CD8-positive, alpha-beta memory T cell (primary cell): Measurements from ENCODE around the gene OR8S1. TPM values are rescaled to one million over a fixed set of nuclear protein-coding genes. Genes with fewer than 3 reads are reported as not detected.
A peak's percentile ranks its signal among the peaks of the same experiment; 100 is the strongest.
"Not testable (repeated sequence)": the region's sequence is repeated elsewhere in the genome, so short reads cannot be mapped to it uniquely, and the experiment has no call there.

Source experiments
- CTCF ChIA-PET: fragments of 350-600 bp; sonication (Branson Sonifier 250); formaldehyde crosslinking; loops from one replicate; lab custom pipeline; 2021; ENCODE audit warnings: antibody characterized with exemption; lab: Charles Lee
- POLR2A ChIA-PET: fragments of 350-600 bp; sonication (Branson Sonifier 250); formaldehyde crosslinking; loops from one replicate; lab custom pipeline; 2021; ENCODE audit warnings: antibody characterized with exemption; lab: Charles Lee
- DNase-seq, 5 donors: peaks; one replicate each; pipeline versions ENCODE4 v3.0.0 to v3.0.0-alpha.2; 2020 to 2022; ENCODE audit warnings: mixed read lengths in 1 of 5
- H3K27ac ChIP-seq: one replicate; pipeline ENCODE4 v1.7.0; 2013; ENCODE audit warnings: low read depth, mild to moderate bottlenecking, low read length, moderate library complexity
- H3K27me3 ChIP-seq: 2 replicates; pipeline ENCODE4 v1.7.0; 2013; ENCODE audit warnings: low read length, mild to moderate bottlenecking; ENCODE audit not compliant: insufficient read depth, poor library complexity, severe bottlenecking
- H3K36me3 ChIP-seq: 2 replicates; pipeline ENCODE4 v1.7.0; 2013; ENCODE audit warnings: mild to moderate bottlenecking, low read length, moderate library complexity; ENCODE audit not compliant: insufficient read depth
- H3K4me1 ChIP-seq: 2 replicates; pipeline ENCODE4 v1.7.0; 2013; ENCODE audit warnings: mild to moderate bottlenecking, low read length, moderate library complexity; ENCODE audit not compliant: insufficient read depth
- H3K4me3 ChIP-seq: 2 replicates; pipeline ENCODE4 v1.7.0; 2013; ENCODE audit warnings: mild to moderate bottlenecking, low read length
- H3K9me3 ChIP-seq: 2 replicates; pipeline ENCODE4 v1.7.0; 2013; ENCODE audit warnings: mild to moderate bottlenecking, low read length
- H3K27ac Mint-ChIP-seq, 8 donors: one replicate each; pipeline ENCODE4 v1.8.0; 2020 to 2021; ENCODE audit warnings: mixed read lengths in 8 of 8, mild to moderate bottlenecking in 6 of 8, inconsistent platforms in 3 of 8, moderate library complexity in 3 of 8
- H3K27me3 Mint-ChIP-seq, 2 donors: one replicate each; pipeline ENCODE4 v1.8.0; 2020 to 2021; ENCODE audit warnings: mixed read lengths in 2 of 2, mild to moderate bottlenecking in 1 of 2, moderate library complexity in 1 of 2
- H3K36me3 Mint-ChIP-seq, 3 donors: one replicate each; pipeline ENCODE4 v1.8.0; 2020 to 2021; ENCODE audit warnings: mixed read lengths in 3 of 3, inconsistent platforms in 1 of 3, mild to moderate bottlenecking in 1 of 3
- H3K4me1 Mint-ChIP-seq, 3 donors: one replicate each; pipeline ENCODE4 v1.8.0; 2020 to 2021; ENCODE audit warnings: mixed read lengths in 3 of 3, inconsistent platforms in 1 of 3, mild to moderate bottlenecking in 1 of 3
- H3K4me3 Mint-ChIP-seq, 7 donors: one replicate each; pipeline ENCODE4 v1.8.0; 2020 to 2021; ENCODE audit warnings: mixed read lengths in 7 of 7, mild to moderate bottlenecking in 6 of 7, moderate library complexity in 4 of 7, inconsistent platforms in 2 of 7
- H3K9me3 Mint-ChIP-seq, 5 donors: one replicate each; pipeline ENCODE4 v1.8.0; 2020 to 2022; ENCODE audit warnings: mixed read lengths in 5 of 5, mild to moderate bottlenecking in 3 of 5, moderate library complexity in 2 of 5, inconsistent platforms in 1 of 5
- polyA plus RNA-seq: library from polyadenylated mRNA; unstranded; fragments of 300-500 nt; fragmentation: Illumina TruSeq; gene quantifications from one replicate; pipeline ENCODE4 v1.2.3, GENCODE V29; 2021
- total RNA-seq, 2 experiments: library from RNA; stranded (reverse); gene quantifications; one replicate each; pipeline ENCODE4 v1.2.3, GENCODE V29; 2021

The OR8S1 gene
- total RNA-seq (not detected), polyA plus RNA-seq (not detected)

- no peaks in the 10 kb centered on the region for H3K9me3 Mint-ChIP-seq
- peak within 1 kb of the TSS in 1 of 8 donors; percentile 12 for H3K27ac Mint-ChIP-seq
- no peaks in the 10 kb centered on the region for H3K4me1 Mint-ChIP-seq
- H3K36me3 Mint-ChIP-seq, result no peaks in the 10 kb centered on the region
- CTCF ChIA-PET, result no interaction called here
- H3K4me1 ChIP-seq, result no peaks in the 10 kb centered on the region
- H3K27me3 ChIP-seq, result no peaks in the 10 kb centered on the region
- POLR2A ChIA-PET, result no interaction called here
- H3K27me3 Mint-ChIP-seq, result peaks cover 1 to 28% of the 10 kb centered on the region in 2 donors
- no peak for DNase-seq
- H3K27ac ChIP-seq, result no peak within 1 kb of the TSS
- no peaks in the 10 kb centered on the region for H3K9me3 ChIP-seq
- H3K4me3 ChIP-seq, result no peak within 1 kb of the TSS
- no peaks in the 10 kb centered on the region for H3K36me3 ChIP-seq
- H3K4me3 Mint-ChIP-seq, result no peak within 1 kb of the TSS
Observed at GRCh38 chr12:48525332-48525731, at the start of gene OR8S1. Gene OR8S1 (plus strand): TSS chr12:48525632. CDS start chr12:48525632, 0 bp downstream.

- H3K9me3 Mint-ChIP-seq, result peaks cover 0 to 12% (median 4%) of the 10 kb centered on the region in 5 donors
- H3K27me3 ChIP-seq, result no peaks in the 10 kb centered on the region
- no peak within 1 kb of the TSS for H3K4me3 ChIP-seq
- DNase-seq, result no peak
- peaks cover 16 to 35% of the 10 kb centered on the region in 2 donors for H3K27me3 Mint-ChIP-seq
- H3K4me3 Mint-ChIP-seq, result no peak within 1 kb of the TSS
- H3K36me3 Mint-ChIP-seq, result peaks cover 0 to 3% (median 0%) of the 10 kb centered on the region in 3 donors
- ChIA-PET POLR2A (no interaction called here), CTCF (no interaction called here)
- H3K27ac Mint-ChIP-seq, result peak within 1 kb of the TSS in 1 of 8 donors; percentile 34
- no peaks in the 10 kb centered on the region for H3K36me3 ChIP-seq
- H3K4me1 Mint-ChIP-seq, result no peaks in the 10 kb centered on the region
- H3K4me1 ChIP-seq, result no peaks in the 10 kb centered on the region
- no peaks in the 10 kb centered on the region for H3K9me3 ChIP-seq
- H3K27ac ChIP-seq, result no peak within 1 kb of the TSS
Observed at GRCh38 chr12:48482198-48482597, 43.2 kb upstream of the OR8S1 start, which contains the start of gene C12orf54. Gene C12orf54 (plus strand): TSS chr12:48482498. CDS start chr12:48483297, 799 bp downstream.

- Mint-ChIP-seq H3K4me3 (no peak overlapping the region), H3K9me3 (peaks cover 0 to 9% (median 4%) of the 10 kb centered on the region in 5 donors), H3K27me3 (peaks cover 16 to 35% of the 10 kb centered on the region in 2 donors), H3K4me1 (no peaks in the 10 kb centered on the region), H3K27ac (no peak overlapping the region), H3K36me3 (no peaks in the 10 kb centered on the region)
- no peaks in the 10 kb centered on the region for H3K4me1 ChIP-seq
- CTCF ChIA-PET, result no interaction called here
- no peaks in the 10 kb centered on the region for H3K27me3 ChIP-seq
- no peaks in the 10 kb centered on the region for H3K9me3 ChIP-seq
- no peak overlapping the region for H3K27ac ChIP-seq
- DNase-seq, result no peak
- no peak overlapping the region for H3K4me3 ChIP-seq
- POLR2A ChIA-PET, result no interaction called here
- H3K36me3 ChIP-seq, result no peaks in the 10 kb centered on the region
Observed at GRCh38 chr12:48482930-48483329, 42.5 kb upstream of the OR8S1 start.

GRCh38 chr12:48486261-48486660 lies 39.2 kb upstream of the OR8S1 start:
- Mint-ChIP-seq H3K36me3 (no peaks in the 10 kb centered on the region), H3K4me3 (no peak overlapping the region), H3K27ac (no peak overlapping the region), H3K4me1 (no peaks in the 10 kb centered on the region), H3K27me3 (peaks cover 19 to 36% of the 10 kb centered on the region in 2 donors), H3K9me3 (no peaks in the 10 kb centered on the region)
- DNase-seq, result no peak
- H3K9me3 ChIP-seq, result no peaks in the 10 kb centered on the region
- ChIA-PET CTCF (no interaction called here), POLR2A (no interaction called here)
- no peaks in the 10 kb centered on the region for H3K4me1 ChIP-seq
- no peaks in the 10 kb centered on the region for H3K27me3 ChIP-seq
- H3K36me3 ChIP-seq, result no peaks in the 10 kb centered on the region
- no peak overlapping the region for H3K4me3 ChIP-seq
- H3K27ac ChIP-seq, result no peak overlapping the region

- peaks cover 19 to 35% of the 10 kb centered on the region in 2 donors for H3K27me3 Mint-ChIP-seq
- Histone ChIP-seq H3K36me3 (no peaks in the 10 kb centered on the region), H3K4me1 (no peaks in the 10 kb centered on the region), H3K27ac (no peak overlapping the region), H3K27me3 (no peaks in the 10 kb centered on the region), H3K4me3 (no peak overlapping the region), H3K9me3 (no peaks in the 10 kb centered on the region)
- H3K9me3 Mint-ChIP-seq, result no peaks in the 10 kb centered on the region
- POLR2A ChIA-PET, result no interaction called here
- H3K4me1 Mint-ChIP-seq, result no peaks in the 10 kb centered on the region
- H3K4me3 Mint-ChIP-seq, result no peak overlapping the region
- no peaks in the 10 kb centered on the region for H3K36me3 Mint-ChIP-seq
- no peak overlapping the region for H3K27ac Mint-ChIP-seq
- no peak for DNase-seq
- CTCF ChIA-PET, result no interaction called here
Observed at GRCh38 chr12:48486679-48487078, 38.8 kb upstream of the OR8S1 start.

- no peaks in the 10 kb centered on the region for H3K36me3 ChIP-seq
- no peaks in the 10 kb centered on the region for H3K36me3 Mint-ChIP-seq
- no peak overlapping the region for H3K27ac ChIP-seq
- POLR2A ChIA-PET, result no interaction called here
- no peaks in the 10 kb centered on the region for H3K4me1 ChIP-seq
- no peaks in the 10 kb centered on the region for H3K27me3 ChIP-seq
- H3K9me3 ChIP-seq, result no peaks in the 10 kb centered on the region
- no peak overlapping the region for H3K4me3 Mint-ChIP-seq
- no peaks in the 10 kb centered on the region for H3K9me3 Mint-ChIP-seq
- CTCF ChIA-PET, result no interaction called here
- no peak overlapping the region for H3K27ac Mint-ChIP-seq
- no peak overlapping the region for H3K4me3 ChIP-seq
- DNase-seq, result no peak
- H3K4me1 Mint-ChIP-seq, result no peaks in the 10 kb centered on the region
- peaks cover 20 to 31% of the 10 kb centered on the region in 2 donors for H3K27me3 Mint-ChIP-seq
Observed at GRCh38 chr12:48489012-48489411, 36.4 kb upstream of the OR8S1 start.

GRCh38 chr12:48489456-48489855 lies 36.0 kb upstream of the OR8S1 start:
- H3K27me3 ChIP-seq, H3K4me1 Mint-ChIP-seq, H3K36me3 Mint-ChIP-seq, POLR2A ChIA-PET, H3K36me3 ChIP-seq, H3K9me3 ChIP-seq, H3K27ac Mint-ChIP-seq, H3K27ac ChIP-seq, CTCF ChIA-PET, H3K4me3 ChIP-seq, H3K4me3 Mint-ChIP-seq, H3K9me3 Mint-ChIP-seq, DNase-seq, H3K4me1 ChIP-seq: not testable (repeated sequence)
- H3K27me3 Mint-ChIP-seq, result peaks cover 20 to 31% of the 10 kb centered on the region in 2 donors

GRCh38 chr12:48500281-48500680 lies 25.2 kb upstream of the OR8S1 start:
- H3K4me1 ChIP-seq, POLR2A ChIA-PET, DNase-seq, H3K4me3 ChIP-seq, H3K27ac ChIP-seq, H3K4me3 Mint-ChIP-seq, H3K36me3 Mint-ChIP-seq, CTCF ChIA-PET, H3K9me3 ChIP-seq, H3K27me3 ChIP-seq, H3K36me3 ChIP-seq, H3K4me1 Mint-ChIP-seq, H3K9me3 Mint-ChIP-seq, H3K27ac Mint-ChIP-seq: not testable (repeated sequence)
- H3K27me3 Mint-ChIP-seq, result peaks cover 11 to 39% of the 10 kb centered on the region in 2 donors

GRCh38 chr12:48506836-48507235 lies 18.6 kb upstream of the OR8S1 start:
- H3K4me3 ChIP-seq, H3K36me3 ChIP-seq, CTCF ChIA-PET, POLR2A ChIA-PET, H3K36me3 Mint-ChIP-seq, H3K9me3 ChIP-seq, H3K4me3 Mint-ChIP-seq, H3K4me1 Mint-ChIP-seq, DNase-seq, H3K4me1 ChIP-seq, H3K27ac Mint-ChIP-seq, H3K27me3 ChIP-seq, H3K27ac ChIP-seq: not testable (repeated sequence)
- peaks cover 0 to 13% (median 5%) of the 10 kb centered on the region in 5 donors for H3K9me3 Mint-ChIP-seq
- peaks cover 7 to 66% of the 10 kb centered on the region in 2 donors for H3K27me3 Mint-ChIP-seq
